Ramos (cell line): ENCODE measurements around the gene LIMK2.

ENCODE experiments used
- in situ Hi-C: fragments of 300-500 bp; cut with MboI; formaldehyde crosslinking; loops from one replicate; pipeline ENCODE4 v1.14.3; 2022; ENCODE audit warnings: low sequenced_read_pairs; ENCODE audit not compliant: unreplicated experiment

Gene LIMK2

DNA sequence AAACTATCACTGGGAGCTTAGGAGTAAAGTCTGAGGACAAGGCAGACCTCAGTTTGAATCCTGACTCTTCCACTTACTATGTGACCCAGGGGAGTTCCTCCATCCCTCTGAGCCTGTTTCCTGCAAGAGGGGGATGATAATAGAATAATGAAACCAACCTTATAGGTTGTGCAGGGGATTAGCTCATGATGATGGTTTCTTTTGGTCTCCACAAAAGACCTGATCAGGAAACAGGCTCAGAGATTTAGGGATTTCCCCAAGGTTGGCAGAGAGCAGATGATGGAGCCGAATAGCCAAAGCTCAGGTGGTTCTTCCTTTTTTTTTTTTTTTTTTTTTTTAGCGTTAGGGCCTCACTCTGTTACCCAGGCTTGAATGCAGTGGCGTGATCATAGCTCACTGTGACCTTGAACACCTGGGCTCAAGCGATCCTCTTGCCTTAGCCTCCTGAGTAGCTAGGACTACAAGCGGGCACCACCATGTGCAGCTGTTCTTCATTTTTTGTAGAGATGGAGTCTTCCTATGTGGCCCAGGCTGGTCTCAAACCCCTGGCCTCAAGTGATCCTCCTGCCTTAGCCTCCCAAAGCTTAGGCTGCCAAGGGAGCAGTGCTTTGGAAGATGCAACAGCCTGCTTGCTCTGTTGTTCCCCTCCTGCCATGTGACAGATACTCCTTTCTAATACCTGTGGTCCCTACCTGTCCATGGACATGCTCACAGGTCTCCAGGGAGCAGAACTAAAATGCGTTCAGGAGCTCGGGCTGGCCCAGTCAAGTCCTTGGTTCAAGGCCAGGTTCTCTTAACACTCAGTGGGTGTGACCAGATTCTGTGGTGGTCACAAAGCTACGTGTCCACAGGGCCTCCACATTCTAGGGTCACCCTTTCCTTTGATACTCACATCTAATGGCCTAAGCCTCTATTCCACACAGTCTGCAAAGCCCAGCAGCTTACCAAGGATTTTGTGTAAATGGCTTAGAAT is 111.8 kb downstream of the LIMK2 start:
- in situ Hi-C loops: no loop called here

DNA sequence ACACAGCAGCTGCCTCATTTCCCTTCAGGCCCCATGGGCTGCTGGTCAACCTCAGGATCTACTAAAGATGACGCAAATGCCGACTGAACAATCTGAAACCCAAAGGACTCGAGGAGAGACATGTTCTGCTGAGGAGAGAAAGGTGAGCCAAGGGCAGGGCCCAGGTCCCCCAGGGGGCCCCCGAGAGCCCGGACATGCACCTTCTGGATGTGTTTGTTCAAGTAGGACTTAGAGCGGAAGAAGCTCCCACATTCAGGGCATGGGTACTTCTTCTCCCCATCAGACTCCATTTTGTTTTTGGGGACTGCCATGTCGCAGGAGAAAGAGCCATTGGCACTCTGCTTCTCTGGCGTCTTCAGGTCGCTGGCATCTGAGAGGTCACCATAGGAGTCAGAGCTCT is 114.8 kb downstream of the LIMK2 start:
- in situ Hi-C loops: no loop called here

DNA sequence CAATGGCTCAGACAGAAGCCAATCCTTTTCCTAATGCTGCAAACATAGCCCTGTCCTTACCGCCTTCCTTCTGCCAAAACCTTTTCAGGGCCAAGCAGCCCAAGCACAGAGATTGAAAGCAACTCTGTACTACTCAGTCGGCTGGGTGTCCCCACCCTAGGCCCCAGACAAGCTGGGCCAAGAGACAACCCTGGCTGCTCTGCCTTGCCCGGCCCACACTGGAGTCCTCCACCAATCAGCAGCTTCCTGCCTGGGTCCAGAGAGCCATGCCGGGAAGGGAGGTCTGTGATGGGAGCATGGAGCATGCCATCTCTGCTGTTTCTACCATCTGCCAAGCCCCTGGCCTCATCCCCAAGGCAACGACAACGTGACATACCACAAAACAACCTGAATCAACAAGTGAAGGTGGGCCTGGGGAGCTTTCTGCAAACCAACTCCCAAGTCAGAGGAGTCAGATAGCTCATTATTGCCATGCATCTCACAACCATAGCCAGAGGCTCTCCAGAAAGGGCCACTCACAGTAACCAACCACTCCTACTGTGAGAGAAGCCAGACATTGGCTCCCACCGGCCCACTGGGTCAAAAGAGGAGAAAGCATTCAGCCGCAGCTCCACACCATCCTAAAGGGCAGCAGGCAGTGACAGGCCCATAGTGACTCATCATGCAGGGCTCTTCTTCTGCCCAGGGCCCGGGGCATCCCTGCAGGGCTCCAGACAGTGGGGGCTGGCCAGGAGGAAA is 115.9 kb downstream of the LIMK2 start:
- in situ Hi-C loops: no loop called here

DNA sequence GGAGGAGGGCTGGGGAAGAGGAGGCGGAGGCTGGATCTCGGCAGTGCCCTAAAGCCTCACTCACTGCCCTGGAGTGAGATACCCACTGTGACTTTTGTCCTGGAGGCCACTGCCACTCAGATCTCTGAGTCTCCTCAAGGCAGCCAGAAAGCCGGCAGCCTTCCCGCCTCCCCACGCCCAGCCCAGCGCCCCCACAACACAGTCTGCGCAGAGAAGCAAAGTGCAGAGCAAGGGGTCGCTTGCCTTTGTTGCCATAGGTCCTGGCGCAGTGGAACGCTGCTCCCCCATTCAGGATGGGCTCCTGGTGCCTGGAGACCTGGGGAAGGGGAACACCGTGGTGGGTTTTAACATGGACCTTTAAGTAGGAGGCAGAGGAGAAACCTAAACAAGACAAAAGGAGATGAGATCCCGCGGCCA is 116.5 kb downstream of the LIMK2 start:
- in situ Hi-C loops: no loop called here

DNA sequence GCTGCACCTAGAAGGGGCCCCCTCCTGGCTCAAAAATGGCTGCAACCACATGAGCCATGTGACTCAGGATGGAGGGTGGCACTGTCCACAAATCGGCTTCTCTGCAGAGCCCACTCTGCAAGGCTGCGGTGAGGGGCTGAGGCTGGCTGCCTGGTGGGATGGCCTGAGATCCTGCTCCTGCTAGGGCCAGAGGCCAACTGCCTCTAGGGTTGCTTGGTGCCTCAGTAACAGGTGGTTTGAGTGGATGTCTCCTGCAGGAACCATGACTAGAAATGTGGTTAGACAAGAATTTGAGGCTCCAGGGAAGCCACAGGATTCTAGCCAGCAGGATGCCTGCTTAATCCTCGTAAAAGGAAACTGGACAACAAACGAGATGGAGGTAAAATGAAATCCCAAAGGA is 116.9 kb downstream of the LIMK2 start:
- in situ Hi-C loops: no loop called here
